GM12873 (cell line): ENCODE data around the gene SAMSN1.

Source experiments
- TF ChIP-seq, protein P1 (sequence below): IDR thresholded peaks from 2 replicates; pipeline ENCODE4 v1.5.1; 2012; ENCODE audit warnings: low read depth, mild to moderate bottlenecking, moderate library complexity, low read length, control low read depth; ENCODE audit not compliant: insufficient read depth; ENCODE audit errors: missing control alignments

The SAMSN1 gene

DNA sequence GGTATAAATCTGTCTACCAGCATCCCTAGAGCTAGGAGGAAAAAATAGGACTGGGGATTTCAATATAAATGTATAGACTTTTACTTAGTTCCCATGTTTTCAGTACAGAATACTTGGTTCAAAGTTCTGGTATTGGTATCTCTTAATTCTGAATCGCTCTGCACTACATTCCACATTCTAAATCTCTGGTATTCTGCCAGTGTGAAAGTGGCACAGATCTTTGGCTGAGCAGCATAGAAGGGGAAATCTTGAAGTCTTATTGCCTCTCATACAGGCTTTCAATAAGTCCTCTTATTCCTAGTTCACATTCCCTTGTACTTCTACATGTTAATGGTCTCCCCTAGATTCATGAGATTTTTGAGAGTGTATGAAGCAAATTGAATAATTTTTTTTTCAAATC, 89.2 kb downstream of the SAMSN1 start:
- TF ChIP-seq, protein P1, sequence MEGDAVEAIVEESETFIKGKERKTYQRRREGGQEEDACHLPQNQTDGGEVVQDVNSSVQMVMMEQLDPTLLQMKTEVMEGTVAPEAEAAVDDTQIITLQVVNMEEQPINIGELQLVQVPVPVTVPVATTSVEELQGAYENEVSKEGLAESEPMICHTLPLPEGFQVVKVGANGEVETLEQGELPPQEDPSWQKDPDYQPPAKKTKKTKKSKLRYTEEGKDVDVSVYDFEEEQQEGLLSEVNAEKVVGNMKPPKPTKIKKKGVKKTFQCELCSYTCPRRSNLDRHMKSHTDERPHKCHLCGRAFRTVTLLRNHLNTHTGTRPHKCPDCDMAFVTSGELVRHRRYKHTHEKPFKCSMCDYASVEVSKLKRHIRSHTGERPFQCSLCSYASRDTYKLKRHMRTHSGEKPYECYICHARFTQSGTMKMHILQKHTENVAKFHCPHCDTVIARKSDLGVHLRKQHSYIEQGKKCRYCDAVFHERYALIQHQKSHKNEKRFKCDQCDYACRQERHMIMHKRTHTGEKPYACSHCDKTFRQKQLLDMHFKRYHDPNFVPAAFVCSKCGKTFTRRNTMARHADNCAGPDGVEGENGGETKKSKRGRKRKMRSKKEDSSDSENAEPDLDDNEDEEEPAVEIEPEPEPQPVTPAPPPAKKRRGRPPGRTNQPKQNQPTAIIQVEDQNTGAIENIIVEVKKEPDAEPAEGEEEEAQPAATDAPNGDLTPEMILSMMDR, result no peak

DNA sequence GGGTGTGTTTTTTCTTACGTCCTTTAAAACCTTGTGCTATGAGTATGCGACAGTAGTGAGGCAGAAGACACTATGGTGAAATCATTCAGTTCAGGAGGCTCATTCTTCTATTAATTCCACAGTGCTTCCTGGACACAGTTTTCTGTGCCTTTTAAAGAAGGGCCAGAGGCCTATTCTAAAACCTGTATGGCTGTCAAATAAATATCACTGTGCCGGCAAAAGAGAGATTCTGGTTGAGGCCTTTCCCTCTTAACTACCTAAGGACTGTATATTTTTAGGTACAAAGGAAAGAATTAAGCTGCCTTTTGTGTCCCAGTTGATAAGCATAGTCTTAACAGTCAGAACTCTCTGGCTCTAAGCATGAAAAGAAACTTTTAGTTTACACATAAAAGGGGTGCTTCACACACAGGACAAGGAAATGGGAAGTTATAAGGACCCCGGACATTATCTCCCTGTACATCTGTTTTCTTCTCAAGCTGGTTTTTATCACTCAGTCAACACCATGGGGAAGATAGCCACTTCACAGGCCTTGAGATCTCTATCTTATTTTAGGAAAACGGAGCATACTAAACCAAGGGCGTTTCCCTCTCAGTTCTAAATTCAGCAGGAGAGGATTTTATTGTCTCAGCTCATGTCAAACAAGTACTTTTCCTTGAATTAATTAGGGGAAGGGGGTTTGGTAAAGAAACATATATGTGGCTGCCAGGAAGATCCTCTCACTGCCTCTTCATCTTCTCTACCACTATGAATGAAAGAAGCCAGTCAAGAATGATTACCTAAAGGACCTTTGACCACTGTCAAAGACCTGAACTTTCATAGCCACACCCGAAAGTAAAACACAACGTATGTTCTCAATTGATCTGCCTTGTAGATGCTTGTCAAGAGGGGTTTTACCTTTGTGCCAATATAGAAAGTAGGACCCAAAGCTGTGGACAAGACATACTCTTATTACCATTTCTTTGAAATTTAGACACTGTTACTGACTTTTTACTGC, 91.8 kb downstream of the SAMSN1 start:
- TF ChIP-seq, protein P1, result no peak

DNA sequence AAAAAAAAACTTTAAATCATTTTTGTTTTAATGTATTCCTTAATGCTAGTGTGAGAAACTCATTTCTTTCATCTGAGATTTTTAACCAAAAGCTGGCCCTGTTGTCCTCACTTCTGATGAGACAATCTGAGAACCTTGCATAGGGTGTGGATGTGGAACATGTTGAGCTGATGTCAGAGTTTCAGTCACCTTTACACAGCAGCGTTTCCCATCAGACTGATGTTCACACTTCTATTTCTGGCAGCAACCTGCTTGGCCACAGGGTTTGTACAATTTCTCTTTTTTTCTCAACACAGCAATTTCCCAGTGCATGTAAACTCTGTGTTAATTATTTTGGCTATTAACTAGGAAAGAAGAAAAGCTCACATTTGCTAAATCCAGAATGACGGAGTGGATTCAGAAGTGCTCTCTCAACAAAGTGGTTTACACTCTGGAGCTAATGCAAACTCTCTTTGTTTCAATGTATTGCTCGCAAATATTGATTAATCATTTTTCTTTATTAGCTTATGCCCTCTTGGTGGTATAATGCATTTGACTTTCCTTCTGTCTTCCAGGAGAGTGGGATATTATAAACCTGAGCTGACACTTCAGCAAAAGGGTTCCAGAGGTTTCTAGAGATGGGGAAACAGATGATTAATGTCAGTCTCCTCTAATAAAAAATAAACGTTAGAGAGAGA, 92.6 kb downstream of the SAMSN1 start:
- TF ChIP-seq, protein P1, result no peak

DNA sequence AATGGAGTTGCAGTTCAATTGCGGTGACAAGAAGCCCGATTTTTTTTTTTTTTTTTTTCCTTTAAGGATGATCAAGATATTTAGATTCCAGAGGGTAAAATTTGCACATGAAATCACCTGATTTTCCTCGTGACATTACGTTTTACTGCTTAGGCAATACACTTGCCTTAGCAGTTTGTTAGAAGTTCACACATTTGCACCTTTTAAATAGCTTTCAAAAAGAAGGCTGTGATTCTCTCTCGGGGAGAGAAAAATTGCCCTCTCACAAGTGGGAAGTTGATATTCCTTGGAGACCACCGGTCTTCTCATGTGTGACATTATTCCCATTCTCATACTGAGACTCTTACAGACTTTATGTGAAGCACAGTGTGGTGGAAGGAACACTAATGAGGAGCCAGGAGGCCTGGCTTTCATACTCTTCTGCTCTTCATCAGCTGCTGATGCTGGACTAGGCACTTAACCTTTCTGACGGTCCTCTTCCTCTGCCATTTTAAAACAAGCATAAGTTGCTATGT, 93.3 kb downstream of the SAMSN1 start:
- TF ChIP-seq, protein P1, result no peak

DNA sequence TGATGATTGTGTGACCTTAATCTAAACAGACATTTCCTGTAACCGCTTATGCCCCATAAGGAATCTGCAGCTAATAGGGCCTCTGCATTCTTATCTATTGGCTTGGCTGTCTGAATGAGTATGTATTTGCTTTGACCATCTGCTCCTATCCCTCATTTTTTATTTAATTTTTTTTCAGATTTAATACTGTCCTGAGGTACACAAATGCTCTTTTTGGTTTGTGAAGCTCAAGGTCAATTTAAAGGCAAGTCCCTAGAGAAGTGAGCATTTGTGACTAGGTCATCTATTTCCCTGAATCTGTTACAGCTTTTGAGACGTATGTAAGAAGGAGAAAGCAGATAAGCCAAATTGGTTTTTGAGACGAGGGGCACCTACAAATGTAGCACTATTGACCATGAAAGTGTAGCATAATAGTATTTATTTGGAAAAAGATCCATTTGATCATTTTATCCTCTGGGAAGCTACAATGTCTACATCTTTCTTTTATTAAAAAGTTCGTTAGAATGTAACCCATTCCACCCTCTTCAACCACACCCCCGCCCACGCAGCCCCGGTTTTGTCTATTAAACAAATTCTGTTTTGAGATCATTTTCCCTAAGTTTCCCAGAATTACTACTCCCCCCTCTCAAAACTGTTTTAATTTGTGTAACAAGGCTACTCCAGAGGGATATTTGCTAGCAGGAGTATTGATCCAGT, 93.9 kb downstream of the SAMSN1 start:
- TF ChIP-seq, protein P1, result no peak

DNA sequence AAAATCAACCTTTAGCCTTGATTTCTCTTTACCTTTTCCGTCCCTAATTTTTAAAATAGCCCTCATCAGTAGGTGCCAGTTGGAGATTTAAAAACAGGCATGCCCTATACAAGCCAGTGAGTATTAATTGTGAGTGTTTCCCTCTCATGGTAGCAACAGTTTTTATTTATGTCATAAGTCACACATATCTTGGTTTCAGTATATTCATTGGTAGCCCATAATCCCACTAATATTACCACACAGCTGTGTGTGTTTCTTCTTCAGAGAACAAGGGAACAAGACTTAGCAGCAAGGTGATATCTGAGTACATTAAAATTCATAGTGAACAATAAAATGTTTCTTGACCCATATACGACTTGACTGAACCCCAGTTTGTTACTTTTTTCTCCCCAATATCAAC, 94.6 kb downstream of the SAMSN1 start:
- TF ChIP-seq, protein P1, result no peak

DNA sequence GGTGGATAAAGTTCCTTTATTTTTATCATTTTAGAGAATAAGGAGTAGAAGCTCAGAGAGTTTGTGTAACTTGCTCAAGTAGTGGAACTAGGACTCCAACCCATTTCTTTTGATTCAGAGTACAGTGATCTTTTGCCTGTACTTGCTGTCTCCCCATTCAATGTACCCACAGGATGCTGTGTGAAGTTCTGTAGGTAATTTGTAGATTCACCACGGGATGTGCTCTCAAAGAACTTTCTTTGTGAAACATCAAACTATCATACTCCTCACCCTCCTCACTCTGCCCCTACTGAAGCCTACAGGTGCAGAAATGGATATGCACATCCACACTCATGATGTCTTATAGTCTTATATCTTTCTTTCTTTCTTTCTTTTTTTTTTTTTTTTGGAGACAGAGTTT, 97.3 kb downstream of the SAMSN1 start:
- TF ChIP-seq, protein P1, result no peak
